Stomach (tissue), 4 donors: Measurements from ENCODE around the gene DOCK3.

Source experiments
- CTCF ChIP-seq, 7 experiments: fragments of 450-650 bp in 4 of 7; fragments of 200-600 bp in 3 of 7; sonication (generic) in 3 of 7; IDR thresholded peaks; one replicate each; pipeline ENCODE4 v1.5.1; 2016 to 2019; ENCODE audit warnings: antibody characterized with exemption in 7 of 7, control low read depth in 2 of 7, mild to moderate bottlenecking in 1 of 7
- POLR2A ChIP-seq, 4 donors: fragments of 450-650 bp; IDR thresholded peaks; one replicate each; pipeline ENCODE4 v1.6.1; 2016; ENCODE audit warnings: antibody characterized with exemption in 4 of 4, control low read depth in 2 of 4, mild to moderate bottlenecking in 1 of 4, moderate library complexity in 1 of 4

GRCh38 chr3:51393134-51393495 lies 718.4 kb downstream of the DOCK3 start:
- TF ChIP-seq POLR2A (IDR thresholded peaks at IDR 0.05) (no peak), CTCF (IDR thresholded peaks at IDR 0.05) (no peak)
